ENCODE data around the gene GRID2. TPM values are rescaled to one million over a fixed set of nuclear protein-coding genes. Genes with fewer than 3 reads are reported as not detected.

GRID2 gene
- total RNA-seq, 4 donors from 2014 or later: 0.63 TPM; not detected in 3

- no peak overlapping the region for H3K4me3 ChIP-seq
Measured at GRCh38 chr4:93540562-93540961, 1236.8 kb downstream of the GRID2 start.

GRCh38 chr4:93561842-93562241, 1258.1 kb downstream of the GRID2 start:
- Histone ChIP-seq H3K4me3 (no peak overlapping the region), H3K9me3 (peaks cover 0 to 7% (median 0%) of the 10 kb centered on the region in 4 donors), H3K36me3 (no peaks in the 10 kb centered on the region), H3K27ac (no peak overlapping the region), H3K27me3 (no peaks in the 10 kb centered on the region), H3K4me1 (no peaks in the 10 kb centered on the region)
- TF ChIP-seq POLR2A (IDR thresholded peaks at IDR 0.05) (no peak), EP300 (IDR thresholded peaks at IDR 0.05) (no peak), CTCF (IDR thresholded peaks at IDR 0.05) (no peak)
- WGBS, 2 donors: 22 to 30% methylated on average over 1 of the region's 1 CpG
- no peak for DNase-seq (ENCODE audit: low spot score in 2 of 2)

More at GRCh38 chr4:93540562-93540961, 1236.8 kb downstream of the GRID2 start:
- DNase-seq (ENCODE audit: low spot score in 2 of 2): no peak
- TF ChIP-seq POLR2A (IDR thresholded peaks at IDR 0.05): no peak
- TF ChIP-seq EP300 (IDR thresholded peaks at IDR 0.05): no peak
- TF ChIP-seq CTCF (IDR thresholded peaks at IDR 0.05): no peak
- Histone ChIP-seq H3K36me3 (no peaks in the 10 kb centered on the region), H3K27ac (no peak overlapping the region), H3K27me3 (no peaks in the 10 kb centered on the region), H3K4me1 (peaks cover 0 to 17% (median 0%) of the 10 kb centered on the region in 4 donors), H3K9me3 (no peaks in the 10 kb centered on the region)

GRCh38 chr4:93568758-93569157, 1265.0 kb downstream of the GRID2 start:
- DNase-seq (ENCODE audit: low spot score in 2 of 2): no peak
- Histone ChIP-seq H3K4me1 (no peaks in the 10 kb centered on the region), H3K4me3 (no peak overlapping the region), H3K36me3 (no peaks in the 10 kb centered on the region), H3K27ac (no peak overlapping the region), H3K9me3 (no peaks in the 10 kb centered on the region), H3K27me3 (no peaks in the 10 kb centered on the region)
- TF ChIP-seq CTCF (IDR thresholded peaks at IDR 0.05) (no peak), EP300 (IDR thresholded peaks at IDR 0.05) (no peak), POLR2A (IDR thresholded peaks at IDR 0.05) (no peak)
- 82 to 84% methylated on average over 4 of the region's 4 CpGs for WGBS, 2 donors

GRCh38 chr4:93573285-93573684, 1269.5 kb downstream of the GRID2 start:
- Histone ChIP-seq H3K36me3 (no peaks in the 10 kb centered on the region), H3K4me3 (no peak overlapping the region), H3K4me1 (no peaks in the 10 kb centered on the region), H3K9me3 (no peaks in the 10 kb centered on the region), H3K27ac (no peak overlapping the region), H3K27me3 (no peaks in the 10 kb centered on the region)
- no peak for DNase-seq (ENCODE audit: low spot score in 2 of 2)
- TF ChIP-seq POLR2A (IDR thresholded peaks at IDR 0.05) (no peak), EP300 (IDR thresholded peaks at IDR 0.05) (no peak)

- TF ChIP-seq POLR2A (IDR thresholded peaks at IDR 0.05): no peak
- TF ChIP-seq EP300 (IDR thresholded peaks at IDR 0.05): no peak
- DNase-seq (ENCODE audit: low spot score in 2 of 2): no peak
- Histone ChIP-seq H3K27me3 (no peaks in the 10 kb centered on the region), H3K4me1 (no peaks in the 10 kb centered on the region), H3K36me3 (no peaks in the 10 kb centered on the region), H3K27ac (no peak overlapping the region), H3K9me3 (peaks cover 0 to 3% (median 0%) of the 10 kb centered on the region in 4 donors), H3K4me3 (no peak overlapping the region)
- WGBS, 2 donors: 71 to 80% methylated on average over 4 of the region's 4 CpGs
Measured at GRCh38 chr4:93578942-93579341, 1275.2 kb downstream of the GRID2 start.

GRCh38 chr4:93605163-93605562, 1301.4 kb downstream of the GRID2 start:
- H3K4me1 ChIP-seq: no peaks in the 10 kb centered on the region
- TF ChIP-seq CTCF (IDR thresholded peaks at IDR 0.05) (no peak), POLR2A (IDR thresholded peaks at IDR 0.05) (no peak), EP300 (IDR thresholded peaks at IDR 0.05) (no peak)
- 95 to 98% methylated on average over 1 of the region's 1 CpG for WGBS, 2 donors

More at GRCh38 chr4:93605163-93605562, 1301.4 kb downstream of the GRID2 start:
- DNase-seq (ENCODE audit: low spot score in 2 of 2): no peak
- Histone ChIP-seq H3K36me3 (no peaks in the 10 kb centered on the region), H3K9me3 (peaks cover 0 to 12% (median 2%) of the 10 kb centered on the region in 4 donors), H3K27ac (no peak overlapping the region), H3K27me3 (no peaks in the 10 kb centered on the region), H3K4me3 (no peak overlapping the region)

All from tibial nerve (tissue), 4 donors.